Psoas muscle (tissue), 8 donors: Measurements from ENCODE around the gene ISCA2. TPM values are rescaled to one million over a fixed set of nuclear protein-coding genes. Genes with fewer than 3 reads are reported as not detected.
"Not testable (repeated sequence)": the region's sequence is repeated elsewhere in the genome, so short reads cannot be mapped to it uniquely, and the experiment has no call there.

Source experiments
- ATAC-seq, 4 donors: fragments of 200-7000 bp; cut with Tn5 transposase; one replicate each; pipeline ENCODE4 v1.9.1; 2020; ENCODE audit warnings: moderate library complexity in 3 of 4, mild to moderate bottlenecking in 2 of 4
- DNase-seq, 2 donors: peaks; one replicate each; pipeline ENCODE4 v3.0.0-alpha.2; 2020
- H3K27ac ChIP-seq: fragments of 200-600 bp; one replicate; pipeline ENCODE4 v1.8.0; 2022
- H3K27me3 ChIP-seq, 3 donors: fragments of 200-600 bp in 1 of 3; one replicate each; pipeline versions ENCODE4 v1.6.1 to v1.8.0; 2013 to 2022; ENCODE audit warnings: low read length in 2 of 3, mild to moderate bottlenecking in 2 of 3, moderate library complexity in 1 of 3; ENCODE audit not compliant: insufficient read depth in 3 of 3
- H3K36me3 ChIP-seq, 2 donors: fragments of 200-600 bp in 1 of 2; one replicate each; pipeline versions ENCODE4 v1.6.1 to v1.8.0; 2013 to 2022; ENCODE audit warnings: low read depth in 1 of 2, mild to moderate bottlenecking in 1 of 2, moderate library complexity in 1 of 2; ENCODE audit not compliant: insufficient read depth in 1 of 2
- H3K4me1 ChIP-seq: fragments of 200-600 bp; one replicate; pipeline ENCODE4 v1.8.0; 2022
- H3K4me3 ChIP-seq: fragments of 200-600 bp; one replicate; pipeline ENCODE4 v1.8.0; 2022; ENCODE audit warnings: mild to moderate bottlenecking
- H3K9me3 ChIP-seq: fragments of 200-600 bp; one replicate; pipeline ENCODE4 v1.8.0; 2022
- WGBS, 3 donors: extraction: QIAGEN DNeasy Blood & Tissue Kit; methylation state at CpG; one replicate each; pipeline versions ENCODE4 v1.1.6 to v1.1.7; 2013; 5-methylcytosine and 5-hydroxymethylcytosine counted together
- intact Hi-C, 2 donors: fragments of 100-400 bp; cut with DNase I; formaldehyde crosslinking; loops; one replicate each; pipeline versions ENCODE4 v1.11.0 to v1.14.2; 2022
- long read RNA-seq, 2 donors: library from polyadenylated mRNA; unstranded; transcript quantifications; one replicate each; pipeline ENCODE4 v2.0.0, GENCODE V29; 2021
- polyA plus RNA-seq, 3 donors: library from polyadenylated mRNA; stranded (reverse); fragments of 200-250 nt; gene quantifications; one replicate each; pipeline ENCODE4 v1.2.3, GENCODE V29; 2013
- total RNA-seq, 4 donors: library from RNA; stranded (reverse); fragmentation: NEBNext Ultra II Directional in 2 of 4; extraction: Animal tissue kit (Norgen Biotek cat#: 25700) in 2 of 4; gene quantifications; one replicate each; pipeline versions ENCODE4 v1.2.1 to v1.2.4, GENCODE V29; 2021 to 2023
- TF ChIP-seq, protein P1 (sequence below): fragments of 200-600 bp; IDR thresholded peaks from one replicate; pipeline ENCODE4 v1.8.0; 2022; ENCODE audit warnings: antibody characterized with exemption
- donor health status: healthy with polysubstance abuse.
- donor health status: DM: no; HTN: no; CAD: no; lungs with moderate emphysema.
- donor health status: Bipolar disorder and iron deficiency.
- donor health status: healthy.
- donor health status: DM: yes; HTN: yes; CAD: no.
- donor health status: DM: no; HTN: no; CAD: no.
- donor health status: DM: no; HTN: no; CAD: no.
- donor health status: DM: yes; HTN: yes; CAD: no.

The ISCA2 gene, protein sequence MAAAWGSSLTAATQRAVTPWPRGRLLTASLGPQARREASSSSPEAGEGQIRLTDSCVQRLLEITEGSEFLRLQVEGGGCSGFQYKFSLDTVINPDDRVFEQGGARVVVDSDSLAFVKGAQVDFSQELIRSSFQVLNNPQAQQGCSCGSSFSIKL
- total RNA-seq (10 to 100 TPM; 24.5 to 38.8 (median 26.0) TPM), polyA plus RNA-seq (10 to 100 TPM; 19.9 to 26.9 (median 24.5) TPM)
- long read RNA-seq, donor 1, transcript ISCA2-204 (4 exons, 2,626 nt), result major isoform, 18 of 19 reads
- long read RNA-seq, donor 1, partial matches to known transcripts, result 1 of 19 reads
- long read RNA-seq, donor 1, other reads (novel, unspliced or antisense), result 0 of 19 reads
- long read RNA-seq, donor 2, transcript ISCA2-204 (4 exons, 2,626 nt), result major isoform, 50 of 52 reads
- long read RNA-seq, donor 2, partial matches to known transcripts, result 2 of 52 reads
- long read RNA-seq, donor 2, other reads (novel, unspliced or antisense), result 0 of 52 reads

DNA sequence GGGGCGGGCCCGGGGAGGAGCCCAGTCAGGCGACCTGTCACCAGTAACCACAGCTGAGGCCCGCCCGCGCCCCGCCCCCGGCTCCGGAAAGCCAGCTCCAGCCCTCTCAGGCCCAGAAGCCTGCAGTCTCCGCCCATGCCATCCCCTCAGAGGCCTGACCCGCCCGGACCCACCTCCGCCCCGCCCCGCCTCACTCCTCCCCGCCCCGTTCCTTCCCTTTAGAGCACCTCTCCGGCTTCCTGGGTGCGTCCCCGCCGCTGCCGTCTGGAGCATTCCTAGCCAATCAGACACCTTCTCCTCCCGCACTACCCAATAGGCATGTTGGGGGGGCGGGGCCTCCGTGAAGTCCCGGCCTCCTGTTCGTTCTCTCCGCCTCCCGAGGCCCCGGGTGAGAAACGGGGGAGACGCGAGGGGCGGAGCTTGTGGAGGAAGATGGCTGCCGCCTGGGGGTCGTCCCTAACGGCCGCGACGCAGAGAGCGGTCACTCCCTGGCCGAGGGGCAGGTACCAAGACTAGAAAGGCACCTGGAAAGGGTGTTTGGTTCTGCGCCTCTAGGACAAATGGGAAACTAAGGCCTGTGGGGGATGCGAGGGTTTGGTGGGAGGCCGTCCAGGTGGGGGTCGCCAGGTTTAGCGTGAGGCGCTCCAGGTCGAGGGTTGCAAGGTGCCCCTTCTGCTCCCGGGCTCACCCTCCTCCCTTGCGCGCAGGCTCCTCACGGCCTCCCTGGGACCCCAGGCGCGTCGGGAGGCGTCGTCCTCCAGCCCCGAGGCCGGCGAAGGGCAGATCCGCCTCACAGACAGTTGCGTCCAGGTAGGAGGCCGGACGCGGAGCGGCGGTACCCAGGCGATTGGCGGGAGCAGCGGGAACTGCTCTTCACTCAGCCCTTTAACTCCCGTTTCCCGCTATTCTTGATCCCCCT, at the start of gene ISCA2:
Gene ISCA2, plus strand, starts transcription at position 423 of the 919 bp plus-strand sequence. Its CDS starts 10 bp downstream, at position 433.
- peak; percentile 100 for DNase-seq
- intact Hi-C loops, result loop anchor here in 1 of 2 donors (5.0 kb wide), 1 partner anchor 131 kb away; no protein-coding TSS in a partner anchor
- TF ChIP-seq, protein P1, sequence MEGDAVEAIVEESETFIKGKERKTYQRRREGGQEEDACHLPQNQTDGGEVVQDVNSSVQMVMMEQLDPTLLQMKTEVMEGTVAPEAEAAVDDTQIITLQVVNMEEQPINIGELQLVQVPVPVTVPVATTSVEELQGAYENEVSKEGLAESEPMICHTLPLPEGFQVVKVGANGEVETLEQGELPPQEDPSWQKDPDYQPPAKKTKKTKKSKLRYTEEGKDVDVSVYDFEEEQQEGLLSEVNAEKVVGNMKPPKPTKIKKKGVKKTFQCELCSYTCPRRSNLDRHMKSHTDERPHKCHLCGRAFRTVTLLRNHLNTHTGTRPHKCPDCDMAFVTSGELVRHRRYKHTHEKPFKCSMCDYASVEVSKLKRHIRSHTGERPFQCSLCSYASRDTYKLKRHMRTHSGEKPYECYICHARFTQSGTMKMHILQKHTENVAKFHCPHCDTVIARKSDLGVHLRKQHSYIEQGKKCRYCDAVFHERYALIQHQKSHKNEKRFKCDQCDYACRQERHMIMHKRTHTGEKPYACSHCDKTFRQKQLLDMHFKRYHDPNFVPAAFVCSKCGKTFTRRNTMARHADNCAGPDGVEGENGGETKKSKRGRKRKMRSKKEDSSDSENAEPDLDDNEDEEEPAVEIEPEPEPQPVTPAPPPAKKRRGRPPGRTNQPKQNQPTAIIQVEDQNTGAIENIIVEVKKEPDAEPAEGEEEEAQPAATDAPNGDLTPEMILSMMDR, result no peak
- 0 to 1% (median 1%) methylated on average over 50 to 73 of the region's 73 CpGs for WGBS, 3 donors
- peak within 1 kb of the TSS; percentile 87 for H3K27ac ChIP-seq
- peak within 1 kb of the TSS; percentile 82 for H3K4me3 ChIP-seq
- peak; percentile 95 to 97 (median 96) for ATAC-seq
- H3K36me3 ChIP-seq, result peaks cover 0 to 20% of the 10 kb centered on the region in 2 donors
- peaks cover 22% of the 10 kb centered on the region for H3K4me1 ChIP-seq
- no peaks in the 10 kb centered on the region for H3K9me3 ChIP-seq
- no peaks in the 10 kb centered on the region for H3K27me3 ChIP-seq

DNA sequence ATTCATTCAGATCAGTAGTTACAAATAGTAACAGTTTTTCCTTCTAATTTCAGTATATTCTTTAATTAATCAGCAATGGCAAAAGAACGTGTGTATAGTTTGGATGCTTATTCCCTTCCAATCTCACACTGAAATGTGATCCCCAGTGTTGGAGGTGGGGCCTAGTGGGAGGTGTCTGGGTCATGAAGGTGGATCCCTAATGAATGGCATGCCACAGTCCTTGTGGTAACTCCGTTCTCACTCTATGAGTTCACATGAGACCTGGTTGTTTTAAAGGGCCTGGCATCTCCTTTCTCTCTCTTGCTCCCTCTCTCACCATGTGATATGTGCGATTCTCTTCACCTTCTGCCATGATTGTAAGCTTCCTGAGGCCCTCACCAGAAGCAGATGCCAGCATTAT, 48.7 kb upstream of the ISCA2 start:
- Histone ChIP-seq H3K9me3 (no peaks in the 10 kb centered on the region), H3K27me3 (peaks cover 0 to 2% (median 0%) of the 10 kb centered on the region in 3 donors), H3K27ac (no peak overlapping the region), H3K4me3 (no peak overlapping the region), H3K36me3 (no peaks in the 10 kb centered on the region), H3K4me1 (no peaks in the 10 kb centered on the region)
- no peak for ATAC-seq
- DNase-seq, result no peak
- TF ChIP-seq, protein P1, result no peak
- intact Hi-C loops, result no loop called here
- WGBS, 3 donors, result 10 to 23% (median 20%) methylated on average over 3 of the region's 3 CpGs

DNA sequence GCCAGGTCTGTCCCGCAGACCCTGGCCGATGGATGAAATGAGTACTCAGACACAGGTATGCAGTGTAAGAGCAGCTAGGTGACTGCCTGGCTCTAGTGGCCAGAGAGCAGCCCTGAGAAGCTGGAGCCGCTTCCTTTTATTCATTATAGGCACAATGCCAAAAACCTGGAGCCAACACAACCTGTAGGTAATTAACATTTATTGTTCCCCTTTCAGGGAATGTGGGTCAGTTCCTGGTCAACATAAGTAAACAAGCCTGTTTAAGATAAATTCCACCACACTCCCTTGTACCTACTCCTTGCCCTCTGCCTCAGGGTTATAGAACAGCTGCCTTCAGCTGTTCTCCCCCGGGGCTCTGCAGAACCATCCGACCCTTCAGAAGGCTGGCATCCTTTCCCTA, 39.2 kb upstream of the ISCA2 start:
- H3K36me3 ChIP-seq, intact Hi-C loops, H3K27ac ChIP-seq, H3K27me3 ChIP-seq, H3K9me3 ChIP-seq, H3K4me1 ChIP-seq, DNase-seq, H3K4me3 ChIP-seq, ATAC-seq: not testable (repeated sequence)
- WGBS, 3 donors, result 53 to 57% (median 55%) methylated on average over 5 of the region's 5 CpGs

DNA sequence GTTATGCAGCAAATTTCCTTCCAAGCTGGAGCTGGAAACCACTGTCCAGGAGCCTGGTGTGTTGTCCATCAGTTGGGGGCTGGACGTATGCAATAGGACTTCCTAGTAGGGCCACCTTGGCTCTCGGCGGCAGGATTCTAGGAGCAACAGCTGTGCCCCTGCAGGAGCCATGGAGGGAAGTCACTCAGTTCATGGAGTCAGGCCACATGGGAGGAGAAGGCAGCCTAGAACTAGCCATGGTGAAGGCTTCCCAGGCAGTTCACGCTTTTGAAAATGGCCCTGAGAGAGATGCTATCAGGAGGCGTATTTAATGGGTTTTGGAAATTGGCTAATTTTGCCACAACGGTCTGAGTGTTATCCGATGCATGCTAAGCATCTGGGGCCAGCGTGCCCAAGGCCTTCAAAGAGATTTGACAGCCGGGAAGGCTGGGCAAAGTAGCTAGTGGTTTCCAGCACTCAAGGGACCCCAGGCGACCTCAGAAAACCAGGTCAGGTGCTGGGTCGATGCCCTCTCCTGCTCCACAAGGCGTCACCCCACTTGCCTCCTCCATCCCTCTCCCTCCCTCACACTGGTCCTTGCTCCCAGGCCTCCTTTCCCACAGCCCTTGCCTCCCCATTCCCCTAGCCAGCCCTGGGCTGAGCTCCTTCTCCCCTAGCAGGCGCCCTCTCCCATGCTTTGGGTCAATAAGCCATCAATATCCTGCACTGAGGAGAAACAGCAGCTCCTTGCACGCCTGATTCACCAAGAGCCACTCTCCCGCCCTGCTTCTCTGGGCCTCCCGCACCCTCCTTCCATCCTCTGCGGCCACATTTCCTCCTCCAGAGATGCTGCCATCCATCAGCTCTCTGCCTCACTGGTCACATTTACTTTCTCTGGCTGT, 36.6 kb upstream of the ISCA2 start:
- no peaks in the 10 kb centered on the region for H3K9me3 ChIP-seq
- 54 to 64% (median 58%) methylated on average over 17 of the region's 17 CpGs for WGBS, 3 donors
- H3K4me3 ChIP-seq, result no peak overlapping the region
- DNase-seq, result no peak
- H3K36me3 ChIP-seq, result no peaks in the 10 kb centered on the region
- TF ChIP-seq, protein P1, result no peak
- ATAC-seq, result no peak
- peaks cover 0 to 3% (median 0%) of the 10 kb centered on the region in 3 donors for H3K27me3 ChIP-seq
- H3K27ac ChIP-seq, result no peak overlapping the region
- intact Hi-C loops, result no loop called here
- no peaks in the 10 kb centered on the region for H3K4me1 ChIP-seq
